ENCODE measurements around the gene CENPA. TPM values are rescaled to one million over a fixed set of nuclear protein-coding genes. Genes with fewer than 3 reads are reported as not detected.

Gene CENPA
- total RNA-seq (1.8 and 9.7 TPM in 2 replicates), polyA plus RNA-seq (6.1 and 21.2 TPM in 2 replicates), polyA minus RNA-seq (ENCODE audit: low replicate concordance) (3.1 and 13.3 TPM in 2 replicates)
- 4.5 and 15.8 TPM in 2 replicates for polyA plus RNA-seq (2012)

DNA sequence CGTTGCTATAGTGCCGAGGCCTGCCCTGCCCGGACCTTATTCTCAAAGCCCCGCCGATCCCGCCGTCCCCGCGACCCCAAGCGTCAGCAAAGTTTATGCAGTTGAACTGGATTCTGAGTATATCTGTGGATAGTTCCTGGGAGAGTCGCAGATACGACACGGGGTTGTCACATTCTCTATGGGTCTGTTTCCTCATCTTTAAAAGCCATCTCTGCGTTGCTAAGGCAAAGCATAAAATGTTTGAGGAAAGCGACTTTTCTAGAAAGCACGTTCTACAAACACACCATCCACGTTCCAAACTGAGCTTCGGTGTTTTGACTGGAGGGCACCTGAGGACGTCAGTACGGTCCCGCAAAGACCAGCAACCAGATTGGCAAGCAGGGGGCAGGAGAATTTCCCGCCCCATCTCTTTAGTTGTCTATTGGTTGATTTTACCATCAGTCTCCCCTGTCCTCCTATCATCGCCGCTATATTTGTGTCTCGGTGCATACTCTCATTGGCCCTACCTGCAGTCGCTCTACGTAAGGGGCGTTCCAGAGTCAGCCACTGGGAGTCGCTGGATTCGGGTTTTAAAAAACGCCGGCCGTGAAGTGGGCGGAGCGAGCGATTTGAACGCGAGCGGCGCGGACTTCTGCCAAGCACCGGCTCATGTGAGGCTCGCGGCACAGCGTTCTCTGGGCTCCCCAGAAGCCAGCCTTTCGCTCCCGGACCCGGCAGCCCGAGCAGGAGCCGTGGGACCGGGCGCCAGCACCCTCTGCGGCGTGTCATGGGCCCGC is at the start of gene CENPA:
TSS of gene CENPA (plus strand) at position 626 of the 776 bp plus-strand sequence. CDS start at position 767, 141 bp downstream.
- DNase-seq (ENCODE audit: low read depth in 2 of 2) = peak; percentile 99 to 100
- Histone ChIP-seq H3K27ac (ENCODE audit: insufficient read depth, low read length) (peak within 1 kb of the TSS; percentile 74), H3K4me2 (ENCODE audit: extremely low read depth, insufficient read depth, low read length) (peak within 1 kb of the TSS; percentile 95), H3K4me1 (ENCODE audit: control insufficient read depth, extremely low read depth, insufficient read depth, low read length) (peaks cover 4% of the 10 kb centered on the region), H3K9me3 (ENCODE audit: control insufficient read depth, insufficient read depth, low read depth, low read length) (no peaks in the 10 kb centered on the region), H3K79me2 (ENCODE audit: control insufficient read depth, insufficient read depth, low read length) (peaks cover 39% of the 10 kb centered on the region), H3K9ac (ENCODE audit: insufficient read depth, low read length) (peak within 1 kb of the TSS; percentile 56), H2AFZ (ENCODE audit: low read length) (peak within 1 kb of the TSS; percentile 75), H3K4me3 (replicated peaks in 1 of 4; ENCODE audit: control extremely low read depth in 1 of 4, insufficient read depth in 1 of 4, low read depth in 3 of 4, low read length in 4 of 4) (peak within 1 kb of the TSS; percentile 75 to 81 (median 79)), H4K20me1 (ENCODE audit: control insufficient read depth, extremely low read depth, insufficient read depth, low read length) (no peaks in the 10 kb centered on the region), H3K27me3 (ENCODE audit: control insufficient read depth, insufficient read depth, low read length) (no peaks in the 10 kb centered on the region), H3K36me3 (ENCODE audit: control insufficient read depth, insufficient read depth, low read length) (peaks cover 4% of the 10 kb centered on the region)
- TF ChIP-seq EZH2 (IDR thresholded peaks at IDR 0.05; ENCODE audit: low read length, missing control alignments) (no peak), CTCF (conservative IDR thresholded peaks at IDR 0.05 in 1 of 2, IDR thresholded peaks at IDR 0.05 in 1 of 2; ENCODE audit: low read depth in 1 of 2, low read length in 2 of 2) (peak in 1 of 2 donors; percentile 14)

- no peaks in the 10 kb centered on the region for H3K79me2 ChIP-seq (ENCODE audit: control insufficient read depth, insufficient read depth, low read length)
- H3K27me3 ChIP-seq (ENCODE audit: control insufficient read depth, insufficient read depth, low read length) = peaks cover 3% of the 10 kb centered on the region
- no peaks in the 10 kb centered on the region for H3K9me3 ChIP-seq (ENCODE audit: control insufficient read depth, insufficient read depth, low read depth, low read length)
- H3K4me3 ChIP-seq (replicated peaks in 1 of 4; ENCODE audit: control extremely low read depth in 1 of 4, insufficient read depth in 1 of 4, low read depth in 3 of 4, low read length in 4 of 4) = no peak overlapping the region
- no peak overlapping the region for H3K27ac ChIP-seq (ENCODE audit: insufficient read depth, low read length)
- H3K36me3 ChIP-seq (ENCODE audit: control insufficient read depth, insufficient read depth, low read length) = no peaks in the 10 kb centered on the region
- H4K20me1 ChIP-seq (ENCODE audit: control insufficient read depth, extremely low read depth, insufficient read depth, low read length) = no peaks in the 10 kb centered on the region
- no peak overlapping the region for H3K9ac ChIP-seq (ENCODE audit: insufficient read depth, low read length)
- TF ChIP-seq CTCF (conservative IDR thresholded peaks at IDR 0.05 in 1 of 2, IDR thresholded peaks at IDR 0.05 in 1 of 2; ENCODE audit: low read depth in 1 of 2, low read length in 2 of 2) = no peak
- TF ChIP-seq EZH2 (IDR thresholded peaks at IDR 0.05; ENCODE audit: low read length, missing control alignments) = no peak
- H2AFZ ChIP-seq (ENCODE audit: low read length) = no peak overlapping the region
- H3K4me1 ChIP-seq (ENCODE audit: control insufficient read depth, extremely low read depth, insufficient read depth, low read length) = peaks cover 6% of the 10 kb centered on the region
- DNase-seq (ENCODE audit: low read depth in 2 of 2) = no peak
- H3K4me2 ChIP-seq (ENCODE audit: extremely low read depth, insufficient read depth, low read length) = no peak overlapping the region
These were observed 48.6 kb upstream of the CENPA start for GRCh38 chr2:26737221-26737620.

- Histone ChIP-seq H3K27me3 (ENCODE audit: control insufficient read depth, insufficient read depth, low read length) (peaks cover 3% of the 10 kb centered on the region), H3K27ac (ENCODE audit: insufficient read depth, low read length) (no peak overlapping the region), H3K9ac (ENCODE audit: insufficient read depth, low read length) (no peak overlapping the region), H2AFZ (ENCODE audit: low read length) (no peak overlapping the region), H3K79me2 (ENCODE audit: control insufficient read depth, insufficient read depth, low read length) (no peaks in the 10 kb centered on the region), H3K36me3 (ENCODE audit: control insufficient read depth, insufficient read depth, low read length) (no peaks in the 10 kb centered on the region), H3K9me3 (ENCODE audit: control insufficient read depth, insufficient read depth, low read depth, low read length) (no peaks in the 10 kb centered on the region), H3K4me3 (replicated peaks in 1 of 4; ENCODE audit: control extremely low read depth in 1 of 4, insufficient read depth in 1 of 4, low read depth in 3 of 4, low read length in 4 of 4) (no peak overlapping the region), H3K4me2 (ENCODE audit: extremely low read depth, insufficient read depth, low read length) (no peak overlapping the region), H3K4me1 (ENCODE audit: control insufficient read depth, extremely low read depth, insufficient read depth, low read length) (peaks cover 6% of the 10 kb centered on the region), H4K20me1 (ENCODE audit: control insufficient read depth, extremely low read depth, insufficient read depth, low read length) (no peaks in the 10 kb centered on the region)
- no peak for DNase-seq (ENCODE audit: low read depth in 2 of 2)
- TF ChIP-seq EZH2 (IDR thresholded peaks at IDR 0.05; ENCODE audit: low read length, missing control alignments) (no peak), CTCF (conservative IDR thresholded peaks at IDR 0.05 in 1 of 2, IDR thresholded peaks at IDR 0.05 in 1 of 2; ENCODE audit: low read depth in 1 of 2, low read length in 2 of 2) (no peak)
These were observed 47.4 kb upstream of the CENPA start for GRCh38 chr2:26738481-26738880.

All from fibroblast of lung (primary cell).